Measurements from ENCODE around the gene EPS8. TPM values are rescaled to one million over a fixed set of nuclear protein-coding genes. Genes with fewer than 3 reads are reported as not detected.

The EPS8 gene
- total RNA-seq, 2 donors from 2014 or later, result 6.7 to 8.1 TPM

GRCh38 chr12:15815730-15816129 is 26.5 kb upstream of the EPS8 start:
- WGBS, 2 experiments (ENCODE audit: insufficient coverage in 1 of 2, insufficient read length in 1 of 2), result 100% methylated on average over 1 of the region's 2 CpGs; no CpG with 5 or more reads in 1 of the 2 experiments
- Mint-ChIP-seq H3K4me3 (no peak overlapping the region), H3K27me3 (ENCODE audit: insufficient read depth) (no peaks in the 10 kb centered on the region), H3K4me1 (no peaks in the 10 kb centered on the region), H3K36me3 (ENCODE audit: low read depth) (no peaks in the 10 kb centered on the region), H3K27ac (no peak overlapping the region), H3K9me3 (peaks cover 4% of the 10 kb centered on the region)
- Histone ChIP-seq H3K36me3 (ENCODE audit: control insufficient read depth, insufficient read depth, low read length) (no peaks in the 10 kb centered on the region), H3K4me1 (ENCODE audit: control insufficient read depth, insufficient read depth, low read length) (no peaks in the 10 kb centered on the region), H3K27ac (ENCODE audit: low read depth, low read length) (no peak overlapping the region), H3K9me3 (ENCODE audit: control insufficient read depth, low read length) (peaks cover 4% of the 10 kb centered on the region), H3K27me3 (ENCODE audit: control insufficient read depth, insufficient read depth, low read length, poor library complexity, severe bottlenecking) (no peaks in the 10 kb centered on the region), H3K4me3 (ENCODE audit: low read length) (no peak overlapping the region), H3K9ac (ENCODE audit: extremely low read depth, low read length, poor library complexity, severe bottlenecking) (no peak overlapping the region)
- no peak for TF ChIP-seq CTCF (conservative IDR thresholded peaks at IDR 0.05)
- no peak for DNase-seq

- no peaks in the 10 kb centered on the region for H3K27me3 Mint-ChIP-seq (ENCODE audit: insufficient read depth)
- peaks cover 5% of the 10 kb centered on the region for H3K4me1 Mint-ChIP-seq
- DNase-seq, result no peak
- Histone ChIP-seq H3K9me3 (ENCODE audit: control insufficient read depth, low read length) (no peaks in the 10 kb centered on the region), H3K4me3 (ENCODE audit: low read length) (no peak overlapping the region), H3K27me3 (ENCODE audit: control insufficient read depth, insufficient read depth, low read length, poor library complexity, severe bottlenecking) (no peaks in the 10 kb centered on the region), H3K4me1 (ENCODE audit: control insufficient read depth, insufficient read depth, low read length) (no peaks in the 10 kb centered on the region), H3K27ac (ENCODE audit: low read depth, low read length) (no peak overlapping the region), H3K36me3 (ENCODE audit: control insufficient read depth, insufficient read depth, low read length) (no peaks in the 10 kb centered on the region), H3K9ac (ENCODE audit: extremely low read depth, low read length, poor library complexity, severe bottlenecking) (no peak overlapping the region)
- H3K4me3 Mint-ChIP-seq, result no peak overlapping the region
- TF ChIP-seq CTCF (conservative IDR thresholded peaks at IDR 0.05), result no peak
- WGBS, 2 experiments (ENCODE audit: insufficient coverage in 1 of 2, insufficient read length in 1 of 2), result 100% methylated on average over 1 of the region's 2 CpGs
- no peak overlapping the region for H3K27ac Mint-ChIP-seq
- no peaks in the 10 kb centered on the region for H3K9me3 Mint-ChIP-seq
- H3K36me3 Mint-ChIP-seq (ENCODE audit: low read depth), result no peaks in the 10 kb centered on the region
These were observed 22.3 kb upstream of the EPS8 start for GRCh38 chr12:15811214-15812127.

- Histone ChIP-seq H3K27ac (ENCODE audit: low read depth, low read length) (no peak overlapping the region), H3K4me3 (ENCODE audit: low read length) (no peak overlapping the region), H3K9ac (ENCODE audit: extremely low read depth, low read length, poor library complexity, severe bottlenecking) (no peak overlapping the region), H3K9me3 (ENCODE audit: control insufficient read depth, low read length) (no peaks in the 10 kb centered on the region), H3K4me1 (ENCODE audit: control insufficient read depth, insufficient read depth, low read length) (no peaks in the 10 kb centered on the region), H3K27me3 (ENCODE audit: control insufficient read depth, insufficient read depth, low read length, poor library complexity, severe bottlenecking) (no peaks in the 10 kb centered on the region), H3K36me3 (ENCODE audit: control insufficient read depth, insufficient read depth, low read length) (no peaks in the 10 kb centered on the region)
- no peaks in the 10 kb centered on the region for H3K9me3 Mint-ChIP-seq
- DNase-seq, result no peak
- no peak overlapping the region for H3K4me3 Mint-ChIP-seq
- no peaks in the 10 kb centered on the region for H3K36me3 Mint-ChIP-seq (ENCODE audit: low read depth)
- no peak for TF ChIP-seq CTCF (conservative IDR thresholded peaks at IDR 0.05)
- no peaks in the 10 kb centered on the region for H3K27me3 Mint-ChIP-seq (ENCODE audit: insufficient read depth)
- 82 to 100% methylated on average over 1 to 3 of the region's 3 CpGs for WGBS, 2 experiments (ENCODE audit: insufficient coverage in 1 of 2, insufficient read length in 1 of 2)
- peaks cover 5% of the 10 kb centered on the region for H3K4me1 Mint-ChIP-seq
- H3K27ac Mint-ChIP-seq, result no peak overlapping the region
These were observed 19.5 kb upstream of the EPS8 start for GRCh38 chr12:15808652-15809051.

Measured in endodermal cell (in vitro differentiated cells).